Fibroblast of skin of right quadriceps (primary cell): ENCODE measurements around the gene PDILT.
"Not testable (repeated sequence)": the region's sequence is repeated elsewhere in the genome, so short reads cannot be mapped to it uniquely, and the experiment has no call there.

Source experiments
- DNase-seq: peaks from one replicate; pipeline ENCODE4 v3.0.0-alpha.2; 2013

PDILT gene

DNA sequence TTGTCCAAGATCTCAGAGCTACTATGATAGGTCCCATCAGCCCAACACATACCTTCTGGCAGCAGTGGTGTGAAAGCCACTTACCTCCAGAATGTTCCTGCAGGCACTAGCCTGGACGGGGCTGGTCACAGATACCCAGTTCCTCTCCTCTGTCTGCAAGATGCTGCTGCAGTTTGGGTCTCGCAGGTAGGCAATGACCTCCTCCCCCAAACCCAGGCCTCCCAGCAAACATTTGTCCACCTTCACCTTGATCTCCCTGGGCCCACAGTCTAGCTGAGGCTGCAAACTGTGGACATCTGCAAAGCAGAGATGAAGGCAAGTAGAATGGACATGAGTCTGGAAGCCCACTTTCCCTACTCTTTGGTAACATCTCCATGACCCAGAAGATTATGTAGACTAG lies 84.4 kb downstream of the PDILT start:
- no peak for DNase-seq

DNA sequence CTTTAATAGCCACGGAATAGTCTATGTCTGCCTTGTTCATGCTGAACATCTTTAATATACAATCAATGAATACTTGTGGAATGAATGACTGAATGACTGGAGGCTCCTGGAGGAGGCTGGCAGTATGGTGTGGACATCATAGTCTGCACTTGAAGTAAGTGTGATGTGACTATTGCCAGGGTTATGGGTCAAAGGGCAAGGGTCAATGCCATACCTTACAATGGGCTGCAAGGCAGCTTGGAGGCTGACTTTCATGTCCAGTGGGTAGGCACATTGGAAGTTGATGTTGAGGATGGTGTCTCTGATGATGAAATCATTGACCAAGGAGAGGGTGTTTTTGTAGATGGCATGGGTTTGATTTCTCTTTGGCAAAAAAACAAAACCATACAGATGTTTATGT lies 85.1 kb downstream of the PDILT start:
- DNase-seq: no peak

DNA sequence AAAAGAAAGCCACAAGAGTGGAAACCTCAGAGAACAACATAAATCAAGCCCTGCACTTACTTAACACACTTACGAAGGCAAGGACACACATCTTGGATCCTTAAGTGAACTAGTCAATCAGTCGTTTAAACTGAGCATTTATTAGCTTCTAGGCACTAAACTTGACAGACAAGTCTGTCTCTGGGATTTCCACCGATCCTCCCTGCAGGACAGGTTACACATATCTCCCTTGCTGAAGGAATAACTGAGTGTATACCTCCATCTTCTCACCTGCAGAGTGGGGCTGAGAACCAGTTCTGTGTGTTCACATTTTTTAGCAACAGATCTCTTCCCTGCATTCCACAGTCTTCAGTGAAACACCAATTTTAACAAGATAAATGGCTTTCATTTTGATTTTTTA lies 86.1 kb downstream of the PDILT start:
- no peak for DNase-seq

DNA sequence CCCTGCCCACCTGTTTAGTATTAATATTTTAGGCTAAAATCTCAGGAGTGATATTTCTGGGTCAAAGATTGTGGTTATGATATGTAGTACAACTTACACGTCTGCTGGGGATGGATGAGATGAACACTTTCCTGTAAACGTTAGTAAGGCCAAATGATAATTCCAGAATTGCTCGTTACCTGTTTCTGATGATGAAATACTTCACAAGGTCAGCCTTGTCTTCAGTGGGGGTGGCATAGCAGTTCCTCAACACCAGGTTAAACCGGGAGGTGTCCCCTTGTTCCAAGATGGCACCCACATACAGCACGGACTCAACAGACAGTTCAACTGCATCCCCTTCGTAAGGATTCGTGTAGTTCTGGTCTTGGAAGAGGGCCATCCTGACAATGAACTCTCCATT lies 86.5 kb downstream of the PDILT start:
- DNase-seq: no peak

DNA sequence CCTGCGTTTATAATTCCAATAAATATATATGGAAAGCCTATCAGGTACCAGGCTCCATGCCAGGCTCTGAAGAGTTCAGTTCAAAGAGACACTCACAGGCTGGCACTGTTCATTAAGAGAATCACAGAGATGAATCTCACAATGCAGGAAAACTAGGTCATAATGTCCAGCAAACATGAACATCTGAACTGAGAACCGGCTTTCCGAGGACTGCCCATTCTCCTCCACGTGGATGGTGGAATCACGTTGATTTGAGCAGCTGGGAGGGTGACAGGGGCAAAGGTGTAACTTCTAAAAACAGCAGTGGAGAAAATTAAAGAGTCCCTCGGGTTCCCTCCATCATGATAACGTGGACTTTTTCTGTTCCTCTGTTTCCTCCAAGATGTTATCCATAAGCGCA lies 87.4 kb downstream of the PDILT start:
- no peak for DNase-seq

DNA sequence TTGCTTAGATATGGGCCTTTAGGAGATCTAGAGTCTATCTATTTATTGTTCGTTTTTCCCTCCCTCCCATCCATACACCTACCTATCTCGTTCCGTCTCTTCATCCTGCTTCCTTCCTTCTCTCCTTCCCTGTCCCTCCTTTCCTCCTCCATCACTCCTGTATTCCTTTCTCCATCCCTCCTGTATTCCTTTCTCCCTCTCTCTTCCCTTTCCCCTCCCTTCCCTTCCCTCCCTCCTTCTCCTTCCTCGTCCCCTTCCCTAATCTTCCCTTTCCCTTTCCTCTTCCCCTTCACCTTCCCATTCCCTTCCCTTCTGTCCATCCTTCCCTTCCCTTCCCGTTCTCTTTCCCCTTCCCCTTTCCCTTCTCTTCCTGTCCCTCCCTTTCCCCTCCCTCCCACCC lies 87.8 kb downstream of the PDILT start:
- no peak for DNase-seq

DNA sequence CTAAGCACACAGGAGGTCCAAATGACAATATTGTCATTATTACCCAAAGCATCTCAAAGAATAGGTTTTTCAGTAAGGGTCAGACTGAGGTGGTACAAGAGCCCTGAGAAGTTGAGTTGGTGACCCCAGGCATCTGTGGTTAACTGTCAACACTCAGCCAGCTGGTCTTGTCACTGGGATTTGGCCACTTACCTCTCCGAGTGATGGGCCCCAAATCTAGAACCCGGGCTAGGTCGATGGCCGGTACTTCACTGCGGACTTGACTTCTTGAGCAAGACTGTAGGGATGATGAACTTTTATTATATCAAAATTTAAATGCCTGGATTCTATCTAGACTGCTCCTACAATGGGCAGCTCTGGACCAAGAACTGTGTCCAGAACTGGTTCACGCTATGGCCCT lies 88.8 kb downstream of the PDILT start:
- DNase-seq: no peak

DNA sequence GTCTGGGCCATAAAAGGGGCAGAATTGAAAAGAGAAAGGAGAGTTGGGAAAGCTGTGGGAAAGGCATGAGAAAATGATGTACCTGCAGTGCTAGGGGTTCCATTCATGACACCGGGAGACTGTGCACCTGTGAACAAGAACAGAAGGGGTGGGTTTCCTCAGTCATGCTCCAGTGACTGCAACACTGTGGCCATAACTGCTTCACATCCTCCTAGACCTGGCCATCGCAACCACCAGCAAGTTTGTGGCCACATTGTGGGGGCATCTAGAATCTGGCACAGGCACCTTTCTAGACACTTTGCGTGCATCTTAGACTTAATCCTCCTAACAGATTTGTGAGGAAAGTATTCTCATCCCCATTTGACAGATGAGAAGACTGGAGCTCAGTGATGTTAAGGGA lies 90.0 kb downstream of the PDILT start:
- DNase-seq: no peak

DNA sequence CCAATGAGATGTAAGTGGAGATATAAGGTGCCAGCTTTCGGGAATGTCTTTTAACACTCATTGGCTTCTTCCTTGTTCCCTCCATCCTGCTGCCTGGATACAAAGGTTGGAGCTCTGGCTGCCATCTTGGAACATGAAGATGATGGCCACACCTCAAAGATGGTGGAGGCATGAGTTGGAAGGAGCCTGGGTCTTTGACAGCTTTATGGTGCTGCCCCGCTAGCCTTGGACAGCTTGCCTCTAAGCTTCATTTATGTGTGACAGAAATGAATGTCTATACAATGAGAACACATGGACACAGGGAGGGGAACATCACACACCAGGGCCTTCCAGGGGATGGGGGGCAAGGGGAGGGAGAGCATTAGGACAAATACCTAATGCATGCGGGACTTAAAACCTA lies 90.8 kb downstream of the PDILT start:
- no peak for DNase-seq

DNA sequence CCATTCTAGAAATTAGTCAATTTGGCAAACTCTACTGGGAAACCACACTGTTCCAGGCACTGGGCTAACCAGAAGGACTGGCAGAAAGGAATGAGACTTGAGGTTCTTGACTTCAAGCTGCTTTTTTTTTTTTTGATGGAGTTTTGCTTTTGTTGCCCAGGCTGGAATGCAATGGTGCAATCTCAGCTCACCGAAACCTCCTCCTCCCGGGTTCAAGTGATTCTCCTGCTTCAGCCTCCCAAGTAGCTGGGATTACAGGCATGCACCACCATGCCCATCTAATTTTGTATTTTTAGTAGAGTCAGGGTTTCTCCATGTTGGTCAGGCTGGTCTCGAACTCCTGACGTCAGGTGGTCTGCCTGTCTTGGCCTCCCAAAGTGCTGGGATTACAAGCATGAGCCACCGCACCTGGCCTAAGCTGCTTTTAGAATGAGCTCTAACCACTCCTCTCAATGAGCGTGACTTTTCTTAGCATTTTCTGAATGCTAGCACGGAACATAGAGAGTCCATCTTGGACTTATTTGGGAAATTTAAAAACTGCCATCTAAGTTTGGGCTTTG lies 91.9 kb downstream of the PDILT start:
- DNase-seq: not testable (repeated sequence)

DNA sequence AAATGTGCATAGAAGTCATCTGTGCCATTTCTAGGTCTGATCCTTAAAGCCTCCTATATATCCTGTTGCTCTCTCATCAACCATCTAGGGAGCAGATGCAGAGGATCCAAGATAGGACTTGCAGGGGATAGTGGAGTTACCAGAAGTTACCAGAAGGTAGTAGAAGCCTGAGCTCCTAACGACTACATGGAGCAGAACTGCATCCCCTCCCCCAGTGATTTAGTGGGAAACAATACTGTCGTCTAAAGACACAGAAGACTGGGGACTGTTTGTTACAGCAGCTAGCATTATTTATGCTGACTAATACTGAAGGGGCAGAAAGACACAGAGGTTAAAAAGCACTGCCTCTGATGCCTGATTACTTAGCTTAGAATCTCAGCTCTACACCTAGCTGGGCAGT lies 93.0 kb downstream of the PDILT start:
- DNase-seq: no peak

DNA sequence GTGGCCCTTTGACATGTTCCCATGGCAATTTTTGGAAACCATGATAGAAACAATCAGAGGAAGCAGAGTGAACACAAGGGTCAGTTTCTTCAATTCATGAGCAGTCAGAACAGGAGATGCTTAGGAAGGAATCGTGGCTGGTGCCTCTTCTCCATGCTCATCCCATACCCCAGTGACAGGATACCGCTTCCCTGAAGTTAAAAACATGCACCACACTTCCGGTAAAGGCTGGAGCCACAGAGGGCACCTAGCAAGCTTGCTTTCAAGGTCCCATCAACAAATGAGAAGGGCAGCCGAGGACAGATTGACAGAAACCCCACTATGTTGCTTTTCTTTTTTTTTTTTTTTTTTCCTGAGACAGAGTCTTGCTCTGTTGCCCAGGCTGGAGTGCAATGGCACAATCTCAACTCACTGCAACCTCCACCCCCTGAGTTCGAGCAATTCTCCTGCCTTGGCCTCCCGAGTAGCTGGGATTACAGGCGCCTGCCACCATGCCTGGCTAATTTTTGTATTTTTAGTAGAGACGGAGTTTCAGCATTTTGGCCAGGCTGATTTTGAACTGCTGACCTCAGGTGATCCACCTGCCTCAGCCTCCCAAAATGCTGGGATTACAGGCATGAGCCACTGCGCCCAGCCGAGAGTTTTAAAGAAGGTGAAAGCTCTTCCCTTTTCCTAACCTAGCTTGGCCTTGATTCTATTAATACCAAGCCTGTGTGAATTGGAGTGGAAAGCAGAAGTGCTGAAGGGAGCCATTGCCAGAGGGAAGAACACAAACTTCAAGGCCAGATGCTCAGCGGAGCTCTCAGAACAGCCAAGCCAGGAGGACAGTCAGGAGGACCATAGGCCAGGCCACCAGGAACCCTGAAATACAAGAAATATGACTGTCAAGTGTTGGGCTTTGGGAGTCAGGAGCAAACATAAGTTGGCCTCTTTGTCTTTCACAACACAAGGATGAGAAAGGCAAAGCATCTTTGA lies 93.8 kb downstream of the PDILT start:
- DNase-seq: no peak

DNA sequence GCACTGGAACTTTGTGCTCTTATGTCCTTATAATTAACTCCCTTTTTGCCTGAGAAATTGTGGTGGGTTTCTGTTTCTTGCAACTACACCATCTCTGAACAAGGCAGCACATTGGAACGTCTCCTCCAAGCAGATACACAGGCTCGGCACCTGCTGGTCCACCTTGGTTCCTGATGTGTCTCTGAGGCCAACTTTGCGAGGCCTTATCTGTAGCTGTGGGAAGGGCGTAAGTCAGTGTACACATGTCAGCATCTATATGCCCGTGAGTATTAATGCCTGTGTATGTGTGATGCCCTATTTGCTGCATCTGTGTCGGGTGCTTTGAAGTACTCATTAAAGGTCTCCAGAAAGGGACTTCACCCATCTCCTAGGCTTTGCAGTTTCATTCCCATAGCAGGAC lies 94.8 kb downstream of the PDILT start:
- no peak for DNase-seq
